Myocyte (in vitro differentiated cells): ENCODE results near the gene OSBP2. TPM values are rescaled to one million over a fixed set of nuclear protein-coding genes. Genes with fewer than 3 reads are reported as not detected.

Experiments
- DNase-seq: peaks from one replicate; pipeline ENCODE4 v3.0.0-alpha.2; 2012; ENCODE audit warnings: low read depth
- total RNA-seq: library from RNA; depleted of rRNA; stranded (reverse); fragments of >200 nt; gene quantifications from 2 replicates; pipeline ENCODE4 v1.2.3, GENCODE V29; 2014

The OSBP2 gene
- total RNA-seq, 1 donor from 2014 or later: 29.7 TPM

DNA sequence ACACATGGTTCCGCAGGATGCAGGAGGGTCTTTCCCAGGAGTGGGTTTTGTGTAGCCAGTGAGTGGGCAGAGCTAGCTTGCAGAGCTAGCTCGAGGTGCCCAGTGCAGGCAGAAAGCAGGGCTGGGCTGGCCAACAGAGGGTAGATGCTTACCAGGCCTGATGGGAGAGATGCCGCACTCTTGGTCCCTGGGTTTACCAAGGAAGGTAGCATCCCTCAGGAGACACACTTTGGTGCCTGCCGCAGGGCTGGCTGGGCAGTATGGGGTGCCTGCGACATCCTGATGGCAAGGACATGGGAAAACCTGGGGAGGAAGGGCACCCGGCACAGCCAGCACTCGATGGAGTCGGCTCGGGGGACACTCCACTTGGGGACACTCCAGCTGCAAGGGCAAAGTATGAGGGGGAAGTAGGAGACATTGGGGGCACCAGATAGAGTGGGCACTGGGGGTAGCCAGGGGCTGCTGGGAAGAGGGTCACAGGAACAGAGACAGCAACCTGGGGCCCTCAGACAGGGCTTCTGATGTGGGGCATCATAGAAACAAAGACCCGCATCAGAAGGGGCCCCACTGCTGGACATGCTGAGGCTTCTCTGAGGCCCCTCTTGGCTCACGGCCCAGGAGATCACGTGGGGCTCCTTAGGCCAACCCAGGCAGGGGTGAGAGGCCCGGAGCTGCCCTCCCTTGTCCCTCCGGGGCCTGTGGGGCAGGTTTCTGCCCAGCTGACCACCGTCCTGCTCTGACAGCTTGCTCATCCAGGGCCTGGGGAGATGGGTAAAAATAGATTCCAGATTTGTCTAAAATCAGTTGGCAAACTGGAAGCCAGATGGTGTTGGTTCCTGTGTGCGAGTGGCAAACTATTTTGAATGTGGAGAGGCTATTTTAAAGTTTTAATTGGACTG, 184.1 kb downstream of the OSBP2 start:
- peak; percentile 88 for DNase-seq

DNA sequence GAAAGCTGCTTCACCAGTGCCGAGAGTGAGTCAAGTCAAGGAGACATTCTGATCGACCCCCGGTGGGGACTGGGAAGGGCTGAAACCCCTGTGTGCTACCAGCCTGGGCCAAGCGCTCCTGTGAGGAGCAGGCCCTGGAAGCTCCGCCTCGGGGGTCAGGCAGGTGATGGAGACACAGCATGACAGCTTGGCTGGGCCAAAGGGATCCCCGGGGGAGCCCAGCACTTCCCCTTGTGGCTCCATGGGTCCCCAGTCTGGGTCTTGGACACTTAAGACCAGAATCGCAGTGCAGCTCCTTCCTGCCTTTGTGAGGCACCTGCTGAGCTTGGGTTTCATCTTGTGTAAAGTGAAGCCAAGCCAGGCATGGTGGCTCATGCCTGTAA, 184.7 kb downstream of the OSBP2 start:
- peak; percentile 41 for DNase-seq

- DNase-seq: no peak
Observed at GRCh38 chr22:30880181-30880601, 185.5 kb downstream of the OSBP2 start.

DNA sequence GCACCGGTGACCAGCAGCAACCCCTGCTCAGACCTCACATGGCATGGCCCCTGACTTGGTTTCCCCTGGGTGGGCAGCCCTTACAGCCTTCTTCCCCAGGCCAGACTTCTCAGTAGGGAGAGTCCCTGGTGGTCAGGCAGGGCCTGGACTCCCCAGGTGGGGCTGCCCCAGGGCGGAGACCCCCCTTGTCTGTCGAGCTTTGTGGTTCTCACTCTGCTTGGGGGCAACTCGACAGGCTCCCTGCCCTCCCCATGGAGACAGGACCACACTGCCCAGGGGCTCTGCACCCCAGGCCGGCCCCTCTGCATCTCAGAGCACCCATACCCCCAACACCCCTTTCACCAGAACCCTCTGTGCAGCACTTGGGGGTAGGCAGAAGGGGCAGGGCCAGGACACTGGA, 186.2 kb downstream of the OSBP2 start:
- no peak for DNase-seq

- DNase-seq: peak; percentile 19
Observed at GRCh38 chr22:30881361-30882183, 186.9 kb downstream of the OSBP2 start.

GRCh38 chr22:30882184-30882717, 187.6 kb downstream of the OSBP2 start:
- no peak for DNase-seq

DNA sequence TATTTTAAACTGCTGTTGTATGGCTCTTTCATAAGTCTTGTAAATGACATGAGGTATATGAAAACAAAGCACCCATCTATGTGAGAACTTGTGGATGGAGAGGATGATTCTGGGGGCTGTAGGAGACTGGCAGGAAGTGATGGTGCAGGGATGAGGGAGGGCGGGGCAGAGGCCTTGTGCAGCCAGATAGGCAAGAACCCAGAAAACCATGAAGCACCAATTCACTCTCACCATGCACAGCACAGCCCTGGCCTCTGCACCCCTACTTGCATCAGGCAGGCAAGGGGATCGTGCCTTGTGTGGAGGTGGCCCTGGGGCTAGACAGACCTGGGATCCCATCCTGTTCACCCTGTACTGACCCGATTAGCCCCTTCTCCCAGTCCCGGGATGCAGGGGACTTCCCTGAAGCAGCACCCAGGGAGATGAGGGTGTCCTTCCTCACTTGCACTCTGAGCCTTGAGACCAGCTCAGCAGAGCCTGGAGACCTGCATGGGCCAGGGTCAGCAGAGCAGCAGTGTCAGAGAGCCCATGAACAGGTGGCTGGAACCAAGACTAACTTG, 188.4 kb downstream of the OSBP2 start:
- no peak for DNase-seq

- no peak for DNase-seq
Observed at GRCh38 chr22:30883586-30884145, 189.0 kb downstream of the OSBP2 start.

DNA sequence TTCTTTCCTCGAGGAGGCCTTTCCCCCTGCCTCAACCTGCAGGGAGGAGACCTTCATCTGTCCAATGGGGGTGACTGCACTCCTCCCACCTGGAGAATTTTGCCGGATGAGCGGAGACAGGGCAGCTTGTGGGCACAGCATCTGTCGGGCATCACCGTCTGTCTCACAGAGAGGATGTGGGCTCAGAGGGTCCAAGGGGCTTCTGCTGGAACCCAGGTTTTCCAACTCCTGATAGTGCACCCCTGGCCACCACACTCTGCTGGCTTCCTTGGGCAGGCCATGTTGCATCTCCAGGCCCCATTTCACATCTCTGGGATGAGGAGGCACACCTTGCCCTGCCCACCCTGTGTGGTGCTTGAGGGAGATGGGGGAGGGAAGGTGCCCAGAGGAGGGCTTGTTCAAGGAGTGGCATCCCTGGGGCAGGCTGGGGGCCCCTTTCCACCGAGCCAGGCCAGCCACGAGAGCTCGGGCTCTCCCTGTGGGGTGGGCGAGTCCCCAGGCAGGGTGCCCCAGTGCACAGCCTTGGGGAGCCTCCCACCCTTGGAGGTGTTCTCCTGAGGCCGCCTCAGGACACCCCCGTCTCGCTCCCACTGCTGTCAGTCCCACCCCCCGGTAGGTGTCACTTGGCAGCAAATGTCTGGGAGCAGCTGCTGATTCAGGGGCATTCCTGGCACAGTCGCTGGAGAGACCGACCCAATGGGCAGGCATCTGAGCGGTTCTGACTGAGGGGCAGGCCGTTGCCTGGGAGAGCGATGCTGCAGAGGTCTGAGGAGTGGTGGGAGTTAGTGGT, 189.7 kb downstream of the OSBP2 start:
- peak; percentile 15 for DNase-seq

DNA sequence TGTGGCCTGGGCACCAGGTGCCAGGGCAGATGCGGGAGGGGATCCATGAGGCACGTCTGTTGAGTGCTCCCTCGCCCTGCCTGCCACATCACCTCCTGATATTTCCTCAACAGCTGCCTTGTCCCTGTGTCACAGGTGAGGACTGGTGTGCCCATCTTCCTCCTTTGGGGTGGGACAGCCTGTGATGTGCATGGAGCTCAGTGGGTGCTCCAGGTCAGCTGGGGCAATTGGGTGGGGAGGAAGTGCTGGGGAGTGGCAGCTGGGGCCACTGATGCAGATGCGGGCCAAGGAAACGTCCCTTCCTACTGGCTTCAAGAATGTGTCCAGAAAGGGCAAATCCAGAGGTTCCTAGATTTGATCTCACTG, 190.3 kb downstream of the OSBP2 start:
- DNase-seq: no peak

GRCh38 chr22:30885591-30885990, 190.9 kb downstream of the OSBP2 start:
- DNase-seq: no peak

- DNase-seq: peak; percentile 36
Observed at GRCh38 chr22:30887453-30887852, 192.8 kb downstream of the OSBP2 start.

GRCh38 chr22:30887861-30888260, 193.2 kb downstream of the OSBP2 start:
- no peak for DNase-seq

- no peak for DNase-seq
Observed at GRCh38 chr22:30889268-30889995, 194.8 kb downstream of the OSBP2 start.

DNA sequence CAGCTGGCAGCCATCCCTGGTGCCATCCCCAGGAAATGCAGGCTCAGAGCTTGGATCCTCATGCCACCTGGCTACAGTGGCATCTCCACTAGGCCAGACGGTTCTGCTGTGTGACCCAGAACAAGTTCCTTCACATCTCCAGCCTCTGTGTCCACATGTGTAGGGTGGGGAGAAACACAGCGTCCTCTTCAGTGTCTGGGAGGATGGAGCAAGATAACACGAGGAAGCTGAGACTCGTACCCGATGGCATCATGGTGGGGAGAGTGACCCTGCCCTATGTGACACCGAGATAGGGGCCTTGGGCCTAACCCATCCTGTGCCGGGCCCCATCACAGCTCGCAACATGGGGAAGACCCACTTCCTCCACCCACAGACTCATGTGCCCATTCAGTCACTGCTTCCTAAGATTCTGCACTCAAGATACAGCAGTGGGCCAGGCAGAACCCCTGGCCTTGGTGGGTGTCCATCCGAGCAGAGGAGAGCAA, 195.4 kb downstream of the OSBP2 start:
- DNase-seq: no peak

DNA sequence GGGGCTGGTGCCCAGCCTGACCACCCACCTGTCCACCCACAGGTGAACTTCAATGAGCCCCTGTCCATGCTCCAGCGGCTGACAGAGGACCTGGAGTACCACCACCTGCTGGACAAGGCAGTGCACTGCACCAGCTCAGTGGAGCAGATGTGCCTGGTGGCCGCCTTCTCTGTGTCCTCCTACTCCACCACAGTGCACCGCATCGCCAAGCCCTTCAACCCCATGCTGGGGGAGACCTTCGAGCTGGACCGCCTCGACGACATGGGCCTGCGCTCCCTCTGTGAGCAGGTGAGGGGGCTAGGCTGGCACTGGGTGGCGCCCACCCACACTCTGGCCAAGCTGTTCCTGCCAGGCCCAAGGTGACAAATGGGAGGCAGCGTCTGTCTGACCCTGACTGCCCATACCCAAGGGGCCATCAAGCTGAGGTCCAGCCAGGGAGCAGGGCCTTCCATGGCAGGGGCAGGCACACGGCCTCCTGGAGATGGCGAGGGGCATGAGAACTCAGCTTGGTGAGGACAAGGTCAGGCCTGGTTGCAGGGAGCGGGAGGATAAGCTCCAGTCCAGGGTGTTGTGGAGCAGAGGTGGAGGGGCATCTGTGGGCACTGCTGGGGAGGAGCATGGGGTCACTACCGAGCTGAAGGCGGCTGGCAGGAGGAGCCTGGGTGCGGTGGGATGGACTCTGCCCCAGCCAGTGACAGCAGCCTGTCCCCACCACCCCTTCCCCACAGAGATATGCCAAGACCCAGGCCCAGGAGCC, 196.2 kb downstream of the OSBP2 start:
- no peak for DNase-seq

DNA sequence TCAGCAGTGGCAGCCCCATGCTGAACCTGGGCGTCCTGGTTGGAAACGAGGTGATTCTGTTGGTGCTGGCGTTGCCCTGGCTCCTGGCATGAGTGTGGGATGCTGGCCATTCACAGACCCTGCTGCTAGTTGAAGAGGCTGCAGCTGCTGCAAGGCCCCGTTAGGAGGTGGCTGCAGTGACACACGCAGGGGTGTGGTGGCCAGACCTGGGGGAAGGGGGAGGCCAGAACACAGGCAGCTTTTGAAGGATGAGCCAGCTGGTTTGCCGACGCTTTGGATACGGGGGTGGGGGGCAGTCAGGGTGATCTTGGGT, 196.7 kb downstream of the OSBP2 start:
- DNase-seq: no peak

- DNase-seq: no peak
Observed at GRCh38 chr22:30891781-30892180, 197.1 kb downstream of the OSBP2 start.

DNA sequence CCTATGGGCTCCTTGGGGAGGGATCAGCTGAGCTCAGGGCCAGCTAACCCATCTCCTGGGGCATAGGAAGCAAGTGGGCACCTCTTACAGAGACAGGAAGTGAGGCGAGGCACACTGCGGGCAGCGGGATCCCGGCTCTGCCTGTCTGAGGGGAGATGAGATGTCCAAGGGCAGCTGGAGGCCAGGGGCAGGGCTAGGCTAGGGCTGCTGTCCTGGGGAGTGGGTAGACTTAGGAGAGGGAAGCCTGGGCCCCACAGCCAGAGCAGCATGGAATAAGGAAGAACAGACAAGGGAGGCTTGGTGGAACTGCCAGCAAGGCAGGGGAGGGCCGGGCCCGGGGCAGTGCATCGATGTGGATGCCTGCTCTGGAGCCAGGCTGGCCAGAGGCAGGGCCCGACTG, 197.6 kb downstream of the OSBP2 start:
- no peak for DNase-seq
